GM18505 (cell line): ENCODE data around the gene ZNF236.
"Not testable (repeated sequence)": the region's sequence is repeated elsewhere in the genome, so short reads cannot be mapped to it uniquely, and the experiment has no call there.

Experiments
- ATAC-seq: cut with Tn5 transposase; IDR thresholded peaks from one replicate; pipeline ENCODE4 v1.9.1; 2021; ENCODE audit not compliant: unreplicated experiment
- POLR2A ChIP-seq: IDR thresholded peaks from 4 replicates; pipeline ENCODE4 v1.6.1; 2011; ENCODE audit warnings: borderline replicate concordance; ENCODE audit not compliant: insufficient read depth, insufficient read length; ENCODE audit errors: extremely low read depth

The ZNF236 gene

GRCh38 chr18:76938619-76939018 is 116.3 kb downstream of the ZNF236 start:
- TF ChIP-seq POLR2A, result no peak
- ATAC-seq, result no peak

- ATAC-seq, result no peak
- no peak for TF ChIP-seq POLR2A
These were observed 118.9 kb downstream of the ZNF236 start for GRCh38 chr18:76941284-76941683.

- TF ChIP-seq POLR2A, result no peak
- ATAC-seq, result no peak
These were observed 121.4 kb downstream of the ZNF236 start for GRCh38 chr18:76943542-76944339.

- ATAC-seq, result not testable (repeated sequence)
These were observed 122.0 kb downstream of the ZNF236 start for GRCh38 chr18:76944346-76944745.

GRCh38 chr18:76948345-76948744 is 126.0 kb downstream of the ZNF236 start:
- no peak for TF ChIP-seq POLR2A

GRCh38 chr18:76951456-76952247 is 129.3 kb downstream of the ZNF236 start:
- TF ChIP-seq POLR2A, result no peak

More at GRCh38 chr18:76948345-76948744, 126.0 kb downstream of the ZNF236 start:
- no peak for ATAC-seq

GRCh38 chr18:76952747-76953146 is 130.4 kb downstream of the ZNF236 start:
- no peak for TF ChIP-seq POLR2A
- ATAC-seq, result no peak

More at GRCh38 chr18:76951456-76952247, 129.3 kb downstream of the ZNF236 start:
- peak; percentile 54 for ATAC-seq

GRCh38 chr18:76953156-76953555 is 130.8 kb downstream of the ZNF236 start:
- ATAC-seq, result no peak
- no peak for TF ChIP-seq POLR2A

GRCh38 chr18:76953583-76954233 is 131.4 kb downstream of the ZNF236 start:
- TF ChIP-seq POLR2A, result no peak
- ATAC-seq, result no peak

GRCh38 chr18:76955524-76956170 is 133.3 kb downstream of the ZNF236 start:
- ATAC-seq, result no peak
- no peak for TF ChIP-seq POLR2A

- no peak for TF ChIP-seq POLR2A
- no peak for ATAC-seq
These were observed 134.3 kb downstream of the ZNF236 start for GRCh38 chr18:76956648-76957047.

GRCh38 chr18:76957384-76958355 is 135.3 kb downstream of the ZNF236 start:
- ATAC-seq, result no peak
- no peak for TF ChIP-seq POLR2A
